GM23338 (cell line): ENCODE results near the gene BEST1. TPM values are rescaled to one million over a fixed set of nuclear protein-coding genes. Genes with fewer than 3 reads are reported as not detected.

ENCODE experiments used
- ATAC-seq: fragments of 200-7000 bp; cut with Tn5 transposase; 3 replicates; pipeline ENCODE4 v1.9.1; 2020
- DNase-seq: peaks from one replicate; pipeline ENCODE4 v3.0.0-alpha.2; 2015; ENCODE audit warnings: low spot score
- H2AFZ ChIP-seq: fragments of 200-600 bp; sonication (generic); 2 replicates; pipeline ENCODE4 v1.8.0; 2016; ENCODE audit warnings: antibody characterized with exemption, mild to moderate bottlenecking, moderate library complexity
- H3F3A ChIP-seq: fragments of 200-600 bp; sonication (generic); replicated peaks from 2 replicates; pipeline ENCODE4 v1.8.0; 2017; ENCODE audit warnings: antibody characterized with exemption, mixed run types, low read depth
- H3K27ac ChIP-seq: fragments of 200-600 bp; sonication (generic); 2 replicates; pipeline ENCODE4 v1.6.1; 2016; ENCODE audit warnings: low read depth
- H3K27me3 ChIP-seq: fragments of 200-600 bp; sonication (generic); 2 replicates; pipeline ENCODE4 v1.8.0; 2016; ENCODE audit warnings: mild to moderate bottlenecking, mixed run types, moderate library complexity; ENCODE audit not compliant: insufficient read depth
- H3K36me3 ChIP-seq: fragments of 200-600 bp; sonication (generic); 2 replicates; pipeline ENCODE4 v1.8.0; 2016; ENCODE audit warnings: mild to moderate bottlenecking; ENCODE audit not compliant: insufficient read depth
- H3K4me1 ChIP-seq: fragments of 200-600 bp; sonication (generic); 2 replicates; pipeline ENCODE4 v1.8.0; 2016; ENCODE audit warnings: mild to moderate bottlenecking, moderate library complexity; ENCODE audit not compliant: insufficient read depth
- H3K4me2 ChIP-seq: fragments of 200-600 bp; sonication (generic); 2 replicates; pipeline ENCODE4 v1.7.1; 2017; ENCODE audit warnings: mixed run types
- H3K4me3 ChIP-seq: fragments of 200-600 bp; sonication (generic); 2 replicates; pipeline ENCODE4 v1.6.1; 2016; ENCODE audit warnings: mixed run types
- H3K79me2 ChIP-seq: fragments of 200-600 bp; sonication (generic); replicated peaks from 2 replicates; pipeline ENCODE4 v1.8.0; 2017; ENCODE audit warnings: mild to moderate bottlenecking; ENCODE audit not compliant: insufficient read depth
- H3K9me2 ChIP-seq: fragments of 200-600 bp; sonication (generic); 2 replicates; pipeline ENCODE4 v1.8.0; 2017; ENCODE audit not compliant: insufficient read depth
- H4K20me1 ChIP-seq: fragments of 200-600 bp; sonication (generic); replicated peaks from 2 replicates; pipeline ENCODE4 v1.8.0; 2017; ENCODE audit warnings: mild to moderate bottlenecking; ENCODE audit not compliant: insufficient read depth
- H3K27ac Mint-ChIP-seq: 2 replicates; pipeline ENCODE4 v1.8.0; 2020; ENCODE audit warnings: inconsistent platforms, mild to moderate bottlenecking, moderate library complexity, mixed read lengths
- H3K27me3 Mint-ChIP-seq: 3 replicates; pipeline ENCODE4 v1.8.0; 2022; ENCODE audit warnings: low read depth, mild to moderate bottlenecking, moderate library complexity, mixed read lengths, inconsistent platforms; ENCODE audit not compliant: insufficient read depth, poor library complexity
- H3K36me3 Mint-ChIP-seq: 3 replicates; pipeline ENCODE4 v1.8.0; 2021; ENCODE audit warnings: low read depth, mild to moderate bottlenecking, inconsistent platforms, moderate library complexity, mixed read lengths
- H3K4me1 Mint-ChIP-seq: 3 replicates; pipeline ENCODE4 v1.8.0; 2020; ENCODE audit warnings: mild to moderate bottlenecking, inconsistent platforms, mixed read lengths
- H3K4me3 Mint-ChIP-seq: 3 replicates; pipeline ENCODE4 v1.8.0; 2021; ENCODE audit warnings: moderate library complexity, mild to moderate bottlenecking, inconsistent platforms, mixed read lengths
- H3K9me3 Mint-ChIP-seq: 3 replicates; pipeline ENCODE4 v1.8.0; 2020; ENCODE audit warnings: moderate library complexity, mild to moderate bottlenecking, inconsistent platforms, mixed read lengths
- CREB1 ChIP-seq: fragments of 250-450 bp; sonication (Bioruptor Pico); IDR thresholded peaks from 2 replicates; pipeline ENCODE4 v1.5.0; 2020; ENCODE audit warnings: low read depth, mild to moderate bottlenecking, moderate library complexity
- EZH2phosphoT487 ChIP-seq: fragments of 200-600 bp; sonication (generic); IDR thresholded peaks from one replicate; pipeline ENCODE4 v1.8.1; 2018; ENCODE audit warnings: antibody characterized with exemption; ENCODE audit not compliant: unreplicated experiment
- POLR2AphosphoS5 ChIP-seq: IDR thresholded peaks from 2 replicates; pipeline ENCODE4 v1.6.1; 2016; ENCODE audit warnings: antibody characterized with exemption, low read depth
- ZNF331 ChIP-seq: fragments of 250-450 bp; sonication (Bioruptor Pico); IDR thresholded peaks from 2 replicates; pipeline ENCODE4 v1.5.0; 2020; ENCODE audit warnings: low read depth, mild to moderate bottlenecking, moderate library complexity
- polyA plus RNA-seq: library from polyadenylated mRNA; unstranded; fragments of >200 nt; fragmentation: Nextera tagmentation; extraction: Ambion mirVana; gene quantifications from 2 replicates; pipeline ENCODE4 v1.2.1, GENCODE V29; 2016
- total RNA-seq: library from RNA; depleted of rRNA; stranded (reverse); fragments of >200 nt; shearing (Covaris generic); gene quantifications from 2 replicates; pipeline ENCODE4 v1.2.3, GENCODE V29; 2014
- TF ChIP-seq, protein P1 (sequence below): fragments of 250-450 bp; sonication (Bioruptor Pico); IDR thresholded peaks from 2 replicates; pipeline ENCODE4 v1.5.0; 2020; ENCODE audit warnings: mild to moderate bottlenecking, moderate library complexity
- TF ChIP-seq, protein P2 (sequence below): IDR thresholded peaks from 2 replicates; pipeline ENCODE4 v1.6.1; 2016; ENCODE audit warnings: antibody characterized with exemption
- TF ChIP-seq, protein P3 (sequence below), 2 experiments: fragments of 200-600 bp in 1 of 2; sonication (generic) in 1 of 2; conservative IDR thresholded peaks; 2 replicates each; pipeline versions ENCODE4 v1.5.1 to v1.6.1; 2016 to 2017; ENCODE audit warnings: antibody characterized with exemption in 2 of 2, low read depth in 2 of 2, mild to moderate bottlenecking in 2 of 2, moderate library complexity in 1 of 2

BEST1 gene
- total and polyA plus RNA-seq, 2 experiments from 2014 or later, result 0.35 to 0.44 TPM

DNA sequence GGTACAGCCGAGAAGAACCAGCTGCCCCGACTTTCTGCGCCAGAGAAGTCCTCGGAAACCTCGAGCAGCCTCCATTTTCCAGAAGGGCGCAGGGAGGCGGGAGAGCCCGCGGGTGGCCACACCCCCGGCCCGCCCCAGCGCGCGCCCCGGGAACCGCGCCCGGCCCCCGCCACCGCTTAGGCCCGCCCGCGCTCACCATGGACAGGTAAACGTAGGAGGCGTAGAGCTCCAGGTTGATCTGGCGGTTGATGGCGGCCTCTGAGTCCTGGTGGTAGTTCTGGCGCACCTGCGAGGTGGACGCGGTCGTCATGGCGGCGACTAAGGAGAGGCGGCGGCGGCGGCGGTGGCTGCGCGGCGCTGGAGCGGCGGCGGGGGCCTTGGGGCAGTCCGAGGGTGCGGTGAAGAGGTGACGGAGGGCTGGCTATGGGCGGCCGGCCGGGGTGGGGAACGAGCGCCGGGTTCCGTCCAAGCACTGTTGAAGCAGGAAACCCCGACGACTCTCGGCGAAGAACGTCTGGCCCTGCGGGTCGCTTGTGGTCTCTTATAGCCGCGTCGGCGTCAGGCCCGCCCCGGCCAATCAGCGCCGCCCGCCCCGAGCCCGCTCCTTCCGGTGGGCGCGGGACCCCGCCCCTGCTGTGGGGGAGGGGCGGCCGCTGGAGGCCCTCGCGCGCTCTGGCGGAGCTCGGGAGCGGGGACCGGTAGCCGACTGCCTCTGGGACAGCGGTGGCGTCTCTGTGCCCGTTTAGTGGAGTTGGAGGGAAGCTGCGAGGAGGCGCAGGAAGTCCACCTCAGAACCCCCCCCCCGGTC, 17.2 kb downstream of the BEST1 start, which contains the start of gene FTH1:
Gene FTH1, minus strand, starts transcription at position 519 of the 808 bp plus-strand sequence. Its CDS starts 209 bp downstream, at position 310.
- H3K4me1 Mint-ChIP-seq, result peaks cover 42% of the 10 kb centered on the region
- Histone ChIP-seq H3K4me2 (peak within 1 kb of the TSS; percentile 100), H3K4me3 (peak within 1 kb of the TSS; percentile 100), H3F3A (peaks cover 34% of the 10 kb centered on the region), H3K27me3 (no peaks in the 10 kb centered on the region), H3K9me2 (0 out of 2 replicates have a peak, but pooled peaks cover 4% of the 10 kb centered on the region), H3K27ac (peak within 1 kb of the TSS; percentile 97), H3K4me1 (peaks cover 40% of the 10 kb centered on the region), H2AFZ (peak within 1 kb of the TSS; percentile 84), H4K20me1 (peaks cover 32% of the 10 kb centered on the region), H3K79me2 (peaks cover 43% of the 10 kb centered on the region), H3K36me3 (peaks cover 27% of the 10 kb centered on the region)
- peak; percentile 93 for DNase-seq
- H3K9me3 Mint-ChIP-seq, result peaks cover 2% of the 10 kb centered on the region; the same call in 2 of the 3 replicates
- H3K27ac Mint-ChIP-seq, result peak within 1 kb of the TSS; percentile 98
- peak within 1 kb of the TSS; percentile 95 for H3K4me3 Mint-ChIP-seq
- ATAC-seq, result peak; percentile 70
- H3K36me3 Mint-ChIP-seq, result peaks cover 46% of the 10 kb centered on the region
- peaks cover 26% of the 10 kb centered on the region for H3K27me3 Mint-ChIP-seq
- TF ChIP-seq, protein P1, sequence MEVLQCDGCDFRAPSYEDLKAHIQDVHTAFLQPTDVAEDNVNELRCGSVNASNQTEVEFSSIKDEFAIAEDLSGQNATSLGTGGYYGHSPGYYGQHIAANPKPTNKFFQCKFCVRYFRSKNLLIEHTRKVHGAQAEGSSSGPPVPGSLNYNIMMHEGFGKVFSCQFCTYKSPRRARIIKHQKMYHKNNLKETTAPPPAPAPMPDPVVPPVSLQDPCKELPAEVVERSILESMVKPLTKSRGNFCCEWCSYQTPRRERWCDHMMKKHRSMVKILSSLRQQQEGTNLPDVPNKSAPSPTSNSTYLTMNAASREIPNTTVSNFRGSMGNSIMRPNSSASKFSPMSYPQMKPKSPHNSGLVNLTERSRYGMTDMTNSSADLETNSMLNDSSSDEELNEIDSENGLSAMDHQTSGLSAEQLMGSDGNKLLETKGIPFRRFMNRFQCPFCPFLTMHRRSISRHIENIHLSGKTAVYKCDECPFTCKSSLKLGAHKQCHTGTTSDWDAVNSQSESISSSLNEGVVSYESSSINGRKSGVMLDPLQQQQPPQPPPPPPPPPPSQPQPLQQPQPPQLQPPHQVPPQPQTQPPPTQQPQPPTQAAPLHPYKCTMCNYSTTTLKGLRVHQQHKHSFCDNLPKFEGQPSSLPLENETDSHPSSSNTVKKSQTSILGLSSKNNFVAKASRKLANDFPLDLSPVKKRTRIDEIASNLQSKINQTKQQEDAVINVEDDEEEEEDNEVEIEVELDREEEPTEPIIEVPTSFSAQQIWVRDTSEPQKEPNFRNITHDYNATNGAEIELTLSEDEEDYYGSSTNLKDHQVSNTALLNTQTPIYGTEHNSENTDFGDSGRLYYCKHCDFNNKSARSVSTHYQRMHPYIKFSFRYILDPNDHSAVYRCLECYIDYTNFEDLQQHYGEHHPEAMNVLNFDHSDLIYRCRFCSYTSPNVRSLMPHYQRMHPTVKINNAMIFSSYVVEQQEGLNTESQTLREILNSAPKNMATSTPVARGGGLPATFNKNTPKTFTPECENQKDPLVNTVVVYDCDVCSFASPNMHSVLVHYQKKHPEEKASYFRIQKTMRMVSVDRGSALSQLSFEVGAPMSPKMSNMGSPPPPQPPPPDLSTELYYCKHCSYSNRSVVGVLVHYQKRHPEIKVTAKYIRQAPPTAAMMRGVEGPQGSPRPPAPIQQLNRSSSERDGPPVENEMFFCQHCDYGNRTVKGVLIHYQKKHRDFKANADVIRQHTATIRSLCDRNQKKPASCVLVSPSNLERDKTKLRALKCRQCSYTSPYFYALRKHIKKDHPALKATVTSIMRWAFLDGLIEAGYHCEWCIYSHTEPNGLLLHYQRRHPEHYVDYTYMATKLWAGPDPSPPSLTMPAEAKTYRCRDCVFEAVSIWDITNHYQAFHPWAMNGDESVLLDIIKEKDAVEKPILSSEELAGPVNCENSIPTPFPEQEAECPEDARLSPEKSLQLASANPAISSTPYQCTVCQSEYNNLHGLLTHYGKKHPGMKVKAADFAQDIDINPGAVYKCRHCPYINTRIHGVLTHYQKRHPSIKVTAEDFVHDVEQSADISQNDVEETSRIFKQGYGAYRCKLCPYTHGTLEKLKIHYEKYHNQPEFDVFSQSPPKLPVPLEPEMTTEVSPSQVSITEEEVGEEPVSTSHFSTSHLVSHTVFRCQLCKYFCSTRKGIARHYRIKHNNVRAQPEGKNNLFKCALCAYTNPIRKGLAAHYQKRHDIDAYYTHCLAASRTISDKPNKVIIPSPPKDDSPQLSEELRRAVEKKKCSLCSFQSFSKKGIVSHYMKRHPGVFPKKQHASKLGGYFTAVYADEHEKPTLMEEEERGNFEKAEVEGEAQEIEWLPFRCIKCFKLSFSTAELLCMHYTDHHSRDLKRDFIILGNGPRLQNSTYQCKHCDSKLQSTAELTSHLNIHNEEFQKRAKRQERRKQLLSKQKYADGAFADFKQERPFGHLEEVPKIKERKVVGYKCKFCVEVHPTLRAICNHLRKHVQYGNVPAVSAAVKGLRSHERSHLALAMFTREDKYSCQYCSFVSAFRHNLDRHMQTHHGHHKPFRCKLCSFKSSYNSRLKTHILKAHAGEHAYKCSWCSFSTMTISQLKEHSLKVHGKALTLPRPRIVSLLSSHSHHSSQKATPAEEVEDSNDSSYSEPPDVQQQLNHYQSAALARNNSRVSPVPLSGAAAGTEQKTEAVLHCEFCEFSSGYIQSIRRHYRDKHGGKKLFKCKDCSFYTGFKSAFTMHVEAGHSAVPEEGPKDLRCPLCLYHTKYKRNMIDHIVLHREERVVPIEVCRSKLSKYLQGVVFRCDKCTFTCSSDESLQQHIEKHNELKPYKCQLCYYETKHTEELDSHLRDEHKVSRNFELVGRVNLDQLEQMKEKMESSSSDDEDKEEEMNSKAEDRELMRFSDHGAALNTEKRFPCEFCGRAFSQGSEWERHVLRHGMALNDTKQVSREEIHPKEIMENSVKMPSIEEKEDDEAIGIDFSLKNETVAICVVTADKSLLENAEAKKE (CRISPR knock-in tag), result no peak
- TF ChIP-seq CREB1 (CRISPR knock-in tag), result peak; percentile 84
- no peak for TF ChIP-seq ZNF331 (CRISPR knock-in tag)
- TF ChIP-seq, protein P2, sequence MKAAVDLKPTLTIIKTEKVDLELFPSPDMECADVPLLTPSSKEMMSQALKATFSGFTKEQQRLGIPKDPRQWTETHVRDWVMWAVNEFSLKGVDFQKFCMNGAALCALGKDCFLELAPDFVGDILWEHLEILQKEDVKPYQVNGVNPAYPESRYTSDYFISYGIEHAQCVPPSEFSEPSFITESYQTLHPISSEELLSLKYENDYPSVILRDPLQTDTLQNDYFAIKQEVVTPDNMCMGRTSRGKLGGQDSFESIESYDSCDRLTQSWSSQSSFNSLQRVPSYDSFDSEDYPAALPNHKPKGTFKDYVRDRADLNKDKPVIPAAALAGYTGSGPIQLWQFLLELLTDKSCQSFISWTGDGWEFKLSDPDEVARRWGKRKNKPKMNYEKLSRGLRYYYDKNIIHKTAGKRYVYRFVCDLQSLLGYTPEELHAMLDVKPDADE, result peak; percentile 52
- TF ChIP-seq, protein P3, sequence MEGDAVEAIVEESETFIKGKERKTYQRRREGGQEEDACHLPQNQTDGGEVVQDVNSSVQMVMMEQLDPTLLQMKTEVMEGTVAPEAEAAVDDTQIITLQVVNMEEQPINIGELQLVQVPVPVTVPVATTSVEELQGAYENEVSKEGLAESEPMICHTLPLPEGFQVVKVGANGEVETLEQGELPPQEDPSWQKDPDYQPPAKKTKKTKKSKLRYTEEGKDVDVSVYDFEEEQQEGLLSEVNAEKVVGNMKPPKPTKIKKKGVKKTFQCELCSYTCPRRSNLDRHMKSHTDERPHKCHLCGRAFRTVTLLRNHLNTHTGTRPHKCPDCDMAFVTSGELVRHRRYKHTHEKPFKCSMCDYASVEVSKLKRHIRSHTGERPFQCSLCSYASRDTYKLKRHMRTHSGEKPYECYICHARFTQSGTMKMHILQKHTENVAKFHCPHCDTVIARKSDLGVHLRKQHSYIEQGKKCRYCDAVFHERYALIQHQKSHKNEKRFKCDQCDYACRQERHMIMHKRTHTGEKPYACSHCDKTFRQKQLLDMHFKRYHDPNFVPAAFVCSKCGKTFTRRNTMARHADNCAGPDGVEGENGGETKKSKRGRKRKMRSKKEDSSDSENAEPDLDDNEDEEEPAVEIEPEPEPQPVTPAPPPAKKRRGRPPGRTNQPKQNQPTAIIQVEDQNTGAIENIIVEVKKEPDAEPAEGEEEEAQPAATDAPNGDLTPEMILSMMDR (conservative IDR thresholded peaks at IDR 0.05; ENCODE audit: low read depth in 2 of 2), result no peak
- no peak for TF ChIP-seq EZH2phosphoT487
- TF ChIP-seq POLR2AphosphoS5, result peak; percentile 95
